CMK (cell line): Measurements from ENCODE around the gene NKAIN1.
"Not testable (repeated sequence)": the region's sequence is repeated elsewhere in the genome, so short reads cannot be mapped to it uniquely, and the experiment has no call there.

ENCODE experiments used
- DNase-seq: peaks from one replicate; pipeline ENCODE4 v3.0.0-alpha.2; 2010; ENCODE audit warnings: low read depth

The NKAIN1 gene

GRCh38 chr1:31198150-31198549 lies 41.5 kb downstream of the NKAIN1 start:
- DNase-seq: no peak

GRCh38 chr1:31196685-31197084 lies 43.0 kb downstream of the NKAIN1 start:
- no peak for DNase-seq

DNA sequence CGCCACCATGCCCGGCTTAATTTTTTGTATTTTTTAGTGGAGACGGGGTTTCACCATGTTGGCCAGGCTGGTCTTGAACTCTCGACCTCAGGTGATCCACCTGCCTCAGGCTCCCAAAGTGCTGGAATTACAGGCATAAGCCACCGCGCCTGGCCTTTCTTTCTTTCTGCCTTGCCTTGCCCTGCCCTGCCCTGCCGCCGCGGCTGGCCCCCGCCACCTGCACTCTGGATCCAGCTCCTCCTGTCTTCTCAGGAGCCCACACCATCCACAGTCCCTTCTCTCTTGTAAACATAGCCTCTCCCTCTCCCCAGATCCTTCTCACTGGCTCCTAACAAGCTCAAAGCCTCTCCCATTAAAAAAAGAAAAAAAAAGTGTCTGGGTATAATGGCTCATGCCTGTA lies 44.4 kb downstream of the NKAIN1 start:
- not testable (repeated sequence) for DNase-seq

DNA sequence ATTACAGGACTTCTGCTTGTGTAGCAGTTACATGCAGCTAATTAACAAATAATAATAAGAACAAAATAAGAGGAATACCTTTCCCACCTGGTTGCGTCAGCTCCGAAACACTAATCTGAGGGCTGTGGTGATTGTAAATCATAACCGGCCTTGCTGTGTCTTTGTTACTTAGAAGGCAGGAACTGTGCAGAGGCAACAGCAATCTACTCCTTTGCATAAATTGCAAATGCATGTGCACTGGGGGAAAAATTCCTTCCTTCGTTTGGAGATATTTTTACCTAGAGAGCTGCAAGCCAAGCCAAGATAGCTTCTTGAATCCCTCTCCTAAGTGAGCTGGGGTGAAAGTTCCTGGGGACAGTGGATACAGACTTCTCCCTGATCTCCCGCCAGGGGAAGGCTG lies 46.0 kb downstream of the NKAIN1 start:
- DNase-seq: no peak

DNA sequence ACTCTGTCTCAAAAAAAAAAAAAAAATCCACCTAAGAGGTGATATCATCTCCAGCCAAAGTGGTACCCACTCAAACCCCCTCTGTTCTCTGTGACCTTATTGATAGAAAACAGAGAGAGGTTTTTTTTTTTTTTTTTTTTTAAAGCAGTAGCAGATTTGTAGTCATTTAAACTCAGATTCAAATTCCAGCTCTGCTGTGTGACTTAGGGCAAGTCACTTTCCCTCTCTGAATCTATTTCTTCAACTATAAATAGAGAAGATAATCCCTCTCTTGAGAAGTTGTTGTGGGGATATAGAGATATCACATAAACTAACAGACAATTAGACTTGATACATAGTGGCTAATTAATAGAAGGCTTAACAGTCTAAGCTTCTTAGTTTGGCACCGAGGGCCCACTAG lies 48.4 kb downstream of the NKAIN1 start:
- DNase-seq: no peak

DNA sequence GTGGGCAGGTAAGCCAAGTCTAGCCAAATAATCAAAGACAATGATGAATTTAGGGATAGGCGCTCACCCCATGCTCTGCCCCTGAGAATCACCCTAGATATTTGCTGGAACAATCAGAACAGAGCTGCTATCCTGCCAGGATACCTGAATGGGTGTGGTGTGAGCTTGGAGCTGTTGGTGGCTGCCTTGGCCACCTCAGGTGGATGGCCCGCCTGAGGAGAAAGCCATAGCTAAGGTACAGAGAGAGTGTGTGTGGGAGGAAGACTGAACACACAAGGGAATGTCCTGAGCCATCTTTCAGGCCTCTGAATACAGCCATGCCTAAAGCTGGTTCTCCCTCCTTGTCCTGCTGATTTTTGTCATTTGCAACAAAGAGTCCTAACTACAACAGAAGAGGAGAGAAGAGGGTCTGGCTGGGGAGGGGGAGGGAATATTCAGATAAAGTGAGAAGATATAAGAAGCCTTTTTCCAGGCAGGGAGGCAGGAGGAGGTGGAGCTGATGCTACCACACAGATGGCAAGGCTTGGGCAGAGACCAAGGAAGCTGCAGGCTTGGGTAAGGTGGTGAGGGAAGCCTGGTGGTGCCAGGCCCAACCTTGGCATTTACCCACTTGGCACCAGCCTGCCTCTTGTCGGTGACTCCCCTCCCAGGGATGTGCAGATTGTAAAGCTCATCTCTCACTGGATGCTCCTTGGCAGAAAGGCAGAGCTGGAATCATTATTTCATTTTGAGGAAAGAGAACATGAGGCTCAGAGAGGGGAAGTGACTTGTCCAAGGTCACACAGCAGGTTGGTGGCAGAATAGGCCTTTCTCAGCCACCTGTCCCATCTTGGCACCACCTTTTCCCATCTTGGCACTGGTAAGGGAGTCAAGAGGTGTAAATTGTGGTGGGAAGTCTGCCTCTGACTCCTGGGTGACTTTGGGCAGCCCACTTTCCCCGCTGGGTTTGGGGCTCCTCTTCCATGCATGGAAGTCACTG lies 49.7 kb downstream of the NKAIN1 start:
- no peak for DNase-seq

- no peak for DNase-seq
Observed at GRCh38 chr1:31183927-31184554, 55.6 kb downstream of the NKAIN1 start.

DNA sequence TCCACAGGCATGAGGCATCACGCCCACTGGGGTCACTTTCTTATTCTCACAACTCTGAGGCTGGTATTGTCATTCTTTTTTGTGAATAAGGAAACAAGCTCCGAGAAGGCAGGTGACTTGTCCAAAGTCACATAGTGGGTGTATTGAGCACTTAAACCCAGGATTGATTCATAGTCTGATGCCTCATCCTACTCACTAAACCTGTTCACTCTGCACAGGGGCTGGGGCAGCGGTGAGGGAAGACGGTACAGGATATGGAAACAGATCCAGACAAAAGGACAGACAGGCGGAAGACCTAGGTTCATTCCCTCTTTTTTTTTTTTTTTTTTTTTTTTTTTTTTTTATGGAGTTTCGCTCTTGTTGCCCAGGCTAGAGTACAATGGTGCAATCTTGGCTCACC lies 56.6 kb downstream of the NKAIN1 start:
- no peak for DNase-seq

DNA sequence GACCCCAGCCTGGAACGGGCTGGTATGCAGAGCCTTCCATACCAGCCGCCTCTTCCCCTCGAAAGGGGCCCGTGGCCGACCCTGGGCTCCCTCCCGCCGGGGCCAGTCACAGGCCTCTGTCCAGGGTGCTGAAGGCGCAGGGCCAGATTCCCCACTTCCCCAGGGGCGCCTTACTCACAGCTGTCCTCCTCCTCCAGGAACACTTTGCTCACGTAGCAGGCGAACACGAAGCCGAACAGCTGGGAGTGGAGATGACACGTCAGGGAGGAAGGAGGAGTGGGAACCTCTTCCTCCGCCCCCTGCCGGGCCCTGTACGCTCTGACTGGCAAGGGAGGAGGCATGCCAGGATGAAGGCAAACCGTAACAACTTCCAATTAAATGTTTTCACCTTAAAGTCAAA lies 57.3 kb downstream of the NKAIN1 start:
- no peak for DNase-seq

GRCh38 chr1:31181515-31182343 lies 58.0 kb downstream of the NKAIN1 start:
- DNase-seq: no peak

- DNase-seq: no peak
Observed at GRCh38 chr1:31180338-31180737, 59.3 kb downstream of the NKAIN1 start.

DNA sequence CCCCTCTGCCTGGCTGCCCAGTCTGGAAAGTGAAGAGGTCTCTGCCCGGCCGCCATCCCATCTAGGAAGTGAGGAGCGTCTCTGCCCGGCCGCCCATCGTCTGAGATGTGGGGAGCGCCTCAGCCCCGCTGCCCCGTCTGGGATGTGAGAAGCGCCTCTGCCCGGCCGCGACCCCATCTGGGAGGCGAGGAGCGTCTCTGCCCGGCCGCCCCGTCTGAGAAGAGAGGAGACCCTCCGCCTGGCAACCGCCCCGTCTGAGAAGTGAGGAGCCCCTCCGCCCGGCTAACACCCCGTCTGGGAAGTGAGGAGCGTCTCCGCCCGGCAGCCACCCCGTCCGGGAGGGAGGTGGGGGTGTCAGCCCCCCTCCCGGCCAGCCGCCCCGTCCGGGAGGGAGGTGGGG lies 63.4 kb downstream of the NKAIN1 start:
- DNase-seq: not testable (repeated sequence)

- no peak for DNase-seq
Observed at GRCh38 chr1:31170486-31170735, 69.3 kb downstream of the NKAIN1 start.

DNA sequence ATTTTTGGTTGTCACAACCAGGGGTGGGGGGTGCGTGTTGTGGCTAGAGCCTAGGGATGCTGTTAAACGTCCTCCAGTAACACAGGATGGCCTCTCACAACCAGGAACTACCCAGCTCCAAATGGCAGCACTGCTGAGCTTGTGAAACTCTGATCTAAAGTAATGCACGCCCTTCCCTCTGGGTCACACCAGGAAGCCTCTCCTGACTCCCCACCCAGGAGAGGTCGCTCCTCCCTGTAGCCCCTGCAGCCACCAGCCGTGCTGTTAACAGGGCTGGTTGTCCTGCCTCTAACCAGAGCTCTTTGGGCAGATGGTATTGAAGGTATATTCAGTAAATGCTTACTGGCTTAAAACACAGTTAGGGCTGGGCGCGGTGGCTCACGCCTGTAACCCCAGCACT lies 73.2 kb downstream of the NKAIN1 start:
- no peak for DNase-seq

- DNase-seq: no peak
Observed at GRCh38 chr1:31164291-31164690, 75.4 kb downstream of the NKAIN1 start.

DNA sequence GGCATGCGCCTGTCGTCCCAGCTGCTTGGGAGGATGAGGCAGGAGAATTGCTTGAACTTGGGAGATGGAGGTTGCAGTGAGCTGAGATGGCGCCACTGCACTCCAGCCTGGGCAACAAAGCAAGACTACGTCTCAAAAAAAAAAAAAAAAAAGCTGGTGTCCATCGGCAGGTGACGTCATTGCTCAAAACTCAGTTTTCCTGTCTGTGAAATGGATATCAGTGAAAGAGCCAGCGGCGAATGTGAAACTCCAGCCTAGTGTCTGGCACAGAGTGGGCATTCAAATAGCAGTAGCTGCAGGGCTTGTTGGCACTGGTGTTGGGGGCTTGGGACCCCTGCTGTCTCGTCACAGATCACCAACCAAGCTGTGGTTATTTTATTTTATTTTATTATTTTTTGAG lies 75.8 kb downstream of the NKAIN1 start:
- no peak for DNase-seq

- no peak for DNase-seq
Observed at GRCh38 chr1:31161571-31161970, 78.1 kb downstream of the NKAIN1 start.

- DNase-seq: no peak
Observed at GRCh38 chr1:31159869-31160611, 79.6 kb downstream of the NKAIN1 start.

DNA sequence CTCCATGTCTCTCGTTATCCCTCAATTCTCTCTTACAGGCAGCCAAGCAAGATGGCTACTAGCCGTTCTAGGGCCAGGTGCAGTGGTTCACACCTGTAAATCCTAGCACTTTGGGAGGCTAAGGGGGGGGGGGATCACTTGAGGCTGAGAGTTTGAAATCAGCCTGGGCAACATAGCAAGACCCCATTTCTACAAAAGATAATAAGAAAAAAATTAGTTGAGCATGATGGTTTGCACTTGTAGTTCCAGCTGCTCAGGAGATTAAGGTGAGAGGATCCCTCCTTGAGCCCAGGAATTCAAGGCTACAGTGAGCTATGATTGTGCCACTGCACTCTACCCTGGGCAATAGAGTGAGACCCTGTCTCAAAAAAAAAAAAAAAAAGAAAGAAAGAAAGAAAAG lies 80.4 kb downstream of the NKAIN1 start:
- no peak for DNase-seq

GRCh38 chr1:31155216-31155806 lies 84.4 kb downstream of the NKAIN1 start:
- peak; percentile 81 for DNase-seq

GRCh38 chr1:31154632-31155215 lies 85.0 kb downstream of the NKAIN1 start:
- peak; percentile 58 for DNase-seq
